GDM1 (cell line): ENCODE data around the gene GAGE12J.
"Not testable (repeated sequence)": the region's sequence is repeated elsewhere in the genome, so short reads cannot be mapped to it uniquely, and the experiment has no call there.

ENCODE experiments used
- DNase-seq: peaks from one replicate; lab custom pipeline; 2025; lab: John Stamatoyannopoulos, UW

GAGE12J gene

DNA sequence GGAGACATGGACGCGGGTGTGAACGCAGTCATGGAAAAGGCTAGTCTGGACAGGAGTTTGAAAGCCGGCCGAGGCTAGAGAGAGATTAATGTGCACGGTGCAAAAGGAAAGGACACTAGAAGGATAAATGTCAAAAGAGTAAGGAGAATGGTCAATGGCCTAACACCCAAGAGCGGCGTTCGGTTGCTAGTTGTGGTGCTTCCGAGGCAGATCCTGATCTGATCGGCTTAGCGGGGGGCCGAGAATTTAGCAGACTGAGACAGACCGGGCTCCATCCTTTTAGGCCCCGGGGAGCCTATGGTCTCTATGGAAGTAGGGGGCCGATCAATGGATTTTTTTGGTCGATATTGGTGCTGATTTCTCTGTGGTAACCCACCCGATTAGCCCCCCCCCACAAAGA is 11.5 kb upstream of the GAGE12J start:
- DNase-seq = no peak

DNA sequence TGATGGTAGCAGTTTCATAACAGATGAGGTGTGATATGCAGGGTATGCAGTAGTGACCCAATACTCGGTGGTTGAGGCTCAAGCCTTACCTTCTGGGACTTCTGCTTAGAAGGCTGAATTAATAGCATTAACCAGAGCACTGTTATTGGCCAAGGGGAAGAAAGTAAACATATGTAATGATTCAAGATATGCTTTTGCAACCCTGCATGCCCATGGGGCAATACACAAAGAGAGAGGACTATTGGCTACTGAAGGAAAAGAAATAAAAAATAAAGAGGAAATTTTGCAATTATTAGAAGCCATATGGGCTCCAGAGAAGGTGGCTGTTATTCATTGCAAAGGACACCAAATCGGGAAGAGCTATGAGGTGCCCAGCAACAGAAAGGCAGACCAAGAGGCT is 9.7 kb upstream of the GAGE12J start:
- no peak for DNase-seq

DNA sequence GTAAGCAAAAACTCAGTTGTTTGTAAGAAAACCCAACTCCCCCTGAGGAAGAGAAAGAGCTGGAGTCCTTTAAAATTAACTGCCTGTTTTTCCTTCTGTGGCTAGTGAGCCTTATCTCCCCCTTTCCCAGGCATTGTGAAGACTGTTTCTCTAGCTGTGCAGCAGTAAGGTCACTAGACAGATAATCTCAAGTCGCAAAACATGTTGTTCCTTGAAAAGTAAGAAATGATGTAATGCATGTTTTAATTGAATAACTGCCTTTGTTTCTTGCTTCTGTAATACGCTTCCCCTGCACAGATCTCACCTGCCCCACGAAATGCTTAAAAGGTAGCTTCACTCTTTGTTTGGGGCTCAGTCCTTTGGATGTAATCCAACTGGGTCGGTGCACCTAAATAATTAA is 5.8 kb upstream of the GAGE12J start:
- no peak for DNase-seq

DNA sequence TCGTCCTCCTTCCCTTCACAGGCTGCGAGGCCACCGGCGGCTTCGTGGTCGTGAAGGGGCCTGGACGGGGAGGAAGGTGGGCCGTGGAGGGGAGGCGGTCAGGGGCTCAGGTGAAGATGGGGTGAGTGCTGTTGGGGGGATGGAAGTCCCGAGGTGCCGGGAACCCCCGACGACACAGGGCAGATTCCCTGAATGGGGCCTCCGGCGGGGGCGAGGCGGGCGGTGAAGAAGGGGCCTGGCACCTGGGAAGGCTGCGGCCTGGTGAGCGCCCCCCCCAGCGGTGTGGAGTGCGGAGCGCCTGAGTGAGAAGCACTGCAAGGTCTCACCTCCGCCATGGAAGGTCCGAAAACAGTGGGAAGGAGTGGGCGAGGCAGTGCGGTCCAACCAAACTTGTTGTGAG is 429 bp downstream of the GAGE12J start:
- DNase-seq = not testable (repeated sequence)

DNA sequence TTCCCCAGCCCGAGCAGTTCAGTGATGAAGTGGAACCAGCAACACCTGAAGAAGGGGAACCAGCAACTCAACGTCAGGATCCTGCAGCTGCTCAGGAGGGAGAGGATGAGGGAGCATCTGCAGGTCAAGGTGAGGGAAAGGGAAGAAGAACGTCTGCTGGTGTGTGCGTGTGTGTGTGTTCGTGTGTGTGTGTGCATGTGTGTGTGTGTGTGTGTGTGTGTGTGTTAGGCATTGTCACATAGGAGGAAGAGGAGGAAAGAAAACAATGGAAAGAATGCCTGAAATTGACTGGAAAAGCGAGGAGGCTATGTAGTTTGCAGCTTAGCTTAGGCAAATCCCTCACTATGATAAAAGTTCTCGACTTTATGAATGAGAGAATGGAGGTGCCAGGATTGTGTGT is 1.9 kb downstream of the GAGE12J start:
- DNase-seq = not testable (repeated sequence)

DNA sequence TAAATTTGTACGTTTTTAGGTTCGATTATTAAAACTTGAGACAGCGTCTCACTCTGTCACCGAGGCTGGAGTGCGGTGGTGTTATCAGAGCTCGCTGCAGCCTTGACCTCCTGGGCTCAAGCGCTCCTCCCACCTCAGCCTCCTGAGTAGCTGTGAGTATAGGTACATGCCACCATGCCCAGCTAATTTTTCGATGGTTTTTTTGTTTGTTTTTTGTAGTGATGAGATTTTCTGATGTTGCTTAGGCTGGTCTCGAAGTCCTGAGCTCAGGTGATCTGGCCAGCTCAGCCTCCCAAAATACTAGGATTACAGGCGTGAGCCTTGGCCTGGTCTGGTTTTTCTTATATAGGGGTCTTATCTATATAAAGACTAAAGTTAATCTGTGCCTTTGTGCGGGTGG is 8.6 kb downstream of the GAGE12J start:
- not testable (repeated sequence) for DNase-seq

DNA sequence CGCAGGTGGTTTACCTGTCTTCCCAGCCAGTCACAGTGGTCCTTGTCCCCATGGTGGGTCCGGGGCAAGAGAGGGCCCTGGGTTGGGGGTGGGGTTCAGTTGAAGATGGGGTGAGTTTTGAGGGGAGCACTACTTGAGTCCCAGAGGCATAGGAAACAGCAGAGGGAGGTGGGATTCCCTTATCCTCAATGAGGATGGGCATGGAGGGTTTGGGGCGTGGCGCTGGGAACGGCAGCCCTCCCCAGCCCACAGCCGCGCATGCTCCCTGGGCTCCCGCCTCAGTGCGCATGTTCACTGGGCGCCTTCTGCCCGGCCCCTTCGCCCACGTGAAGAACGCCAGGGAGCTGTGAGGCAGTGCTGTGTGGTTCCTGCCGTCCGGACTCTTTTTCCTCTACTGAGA is 9.4 kb downstream of the GAGE12J start, which contains the start of gene GAGE13:
GAGE13 (plus strand) TSS at position 301 of the 400 bp plus-strand sequence. CDS start 1,156 bp downstream, outside the sequence.
- DNase-seq = not testable (repeated sequence)

DNA sequence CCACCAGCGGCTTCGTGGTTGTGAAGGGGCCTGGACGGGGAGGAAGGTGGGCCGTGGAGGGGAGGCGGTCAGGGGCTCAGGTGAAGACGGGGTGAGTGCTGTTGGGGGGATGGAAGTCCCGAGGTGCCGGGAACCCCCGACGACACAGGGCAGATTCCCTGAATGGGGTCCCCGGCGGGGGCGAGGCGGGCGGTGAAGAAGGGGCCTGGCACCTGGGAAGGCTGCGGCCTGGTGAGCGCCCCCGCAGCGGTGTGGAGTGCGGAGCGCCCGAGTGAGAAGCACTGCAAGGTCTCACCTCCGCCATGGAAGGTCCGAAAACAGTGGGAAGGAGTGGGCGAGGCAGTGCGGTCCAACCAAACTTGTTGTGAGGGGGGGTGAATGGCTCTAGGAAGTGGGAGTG is 10.0 kb downstream of the GAGE12J start:
- not testable (repeated sequence) for DNase-seq

DNA sequence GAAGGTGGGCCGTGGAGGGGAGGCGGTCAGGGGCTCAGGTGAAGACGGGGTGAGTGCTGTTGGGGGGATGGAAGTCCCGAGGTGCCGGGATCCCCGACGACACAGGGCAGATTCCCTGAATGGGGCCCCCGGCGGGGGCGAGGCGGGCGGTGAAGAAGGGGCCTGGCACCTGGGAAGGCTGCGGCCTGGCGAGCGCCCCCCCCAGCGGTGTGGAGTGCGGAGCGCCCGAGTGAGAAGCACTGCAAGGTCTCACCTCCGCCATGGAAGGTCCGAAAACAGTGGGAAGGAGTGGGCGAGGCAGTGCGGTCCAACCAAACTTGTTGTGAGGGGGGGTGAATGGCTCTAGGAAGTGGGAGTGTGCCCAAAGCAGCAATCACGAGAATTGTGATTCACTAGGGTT is 19.6 kb downstream of the GAGE12J start:
- not testable (repeated sequence) for DNase-seq

DNA sequence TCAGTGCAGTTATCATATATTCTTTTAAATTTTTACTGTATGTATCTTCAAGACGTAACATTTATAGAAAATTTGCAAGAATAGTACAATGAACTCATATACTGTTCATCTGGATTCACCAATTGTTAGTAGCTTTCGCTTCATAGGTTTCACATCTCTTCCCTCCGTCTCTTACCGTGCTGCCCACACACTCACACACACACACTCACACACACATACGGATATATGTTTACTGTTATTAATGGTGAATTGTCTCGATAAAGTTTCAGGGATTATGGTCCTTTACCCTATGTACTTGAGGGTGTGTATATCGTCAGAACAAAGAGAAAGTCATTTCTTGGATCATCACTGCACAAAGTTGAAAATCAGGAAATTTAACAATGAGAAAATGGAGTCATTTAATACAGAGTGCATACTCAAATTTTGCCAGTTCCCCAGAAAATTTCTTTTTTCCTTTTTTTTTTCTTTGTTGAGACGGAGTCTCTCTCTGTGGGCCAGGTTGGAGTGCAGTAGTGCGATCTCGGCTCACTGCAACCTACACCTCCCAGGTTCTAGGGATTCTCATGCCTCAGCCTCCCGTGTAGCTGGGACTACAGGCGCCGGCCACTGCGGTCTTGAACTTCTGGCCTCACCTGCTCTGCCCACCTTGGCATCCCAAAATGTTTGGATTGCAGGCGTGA is 22.8 kb downstream of the GAGE12J start:
- not testable (repeated sequence) for DNase-seq

DNA sequence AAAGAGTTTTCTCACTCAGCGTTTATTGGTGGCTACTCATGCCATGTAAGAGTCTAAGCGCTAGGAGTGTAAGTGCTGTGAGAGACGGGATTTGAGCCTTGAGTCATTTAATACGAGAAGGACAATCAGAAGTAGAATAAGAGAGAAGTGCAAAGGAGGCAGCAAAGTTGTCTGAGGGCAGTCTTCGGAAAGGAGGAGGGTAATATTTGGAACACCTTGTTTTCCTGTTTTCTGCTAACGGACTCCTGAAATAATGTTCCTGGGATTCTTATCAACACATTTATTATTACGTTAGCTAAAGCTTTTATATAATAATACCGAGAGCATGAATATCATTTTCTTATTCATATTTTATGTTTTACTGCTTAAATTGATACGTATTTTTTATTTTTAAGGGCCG is 23.6 kb downstream of the GAGE12J start:
- not testable (repeated sequence) for DNase-seq

DNA sequence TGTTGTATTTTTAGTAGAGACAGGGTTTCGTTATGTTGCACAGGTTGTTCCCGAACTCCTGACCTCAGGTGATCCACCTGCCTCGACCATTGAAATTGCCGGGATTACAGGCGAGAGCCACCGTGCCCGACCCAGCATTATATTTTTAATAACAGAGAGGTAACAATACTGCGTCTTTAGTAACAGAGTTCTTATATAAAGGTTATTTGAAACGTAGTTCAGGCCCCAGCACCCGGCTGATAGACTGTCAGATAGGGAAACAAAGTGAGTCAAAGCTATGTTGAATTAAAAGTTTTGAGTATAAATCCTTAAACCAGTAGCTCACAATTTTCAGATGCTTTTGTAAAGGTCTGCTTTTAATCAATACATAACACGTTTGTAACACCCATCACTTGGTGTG is 24.3 kb downstream of the GAGE12J start:
- DNase-seq = not testable (repeated sequence)
